Loucy (cell line): ENCODE results near the gene SNAPC3.

Source experiments
- H2AFZ ChIP-seq: fragments of 200-600 bp; sonication (generic); 2 replicates; pipeline ENCODE4 v1.6.0; 2016; ENCODE audit warnings: antibody characterized with exemption, mild to moderate bottlenecking, low read length, moderate library complexity
- H3F3A ChIP-seq: fragments of 200-600 bp; 2 replicates; pipeline ENCODE4 v1.6.0; 2016; ENCODE audit warnings: antibody characterized with exemption, low read depth, mild to moderate bottlenecking
- H3K27me3 ChIP-seq: fragments of 200-600 bp; sonication (generic); 2 replicates; pipeline ENCODE4 v1.6.1; 2014; ENCODE audit warnings: low read length, mild to moderate bottlenecking; ENCODE audit not compliant: insufficient read depth, poor library complexity, severe bottlenecking
- H3K36me3 ChIP-seq: fragments of 200-600 bp; sonication (generic); 2 replicates; pipeline ENCODE4 v1.6.1; 2016; ENCODE audit warnings: low read length; ENCODE audit not compliant: insufficient read depth
- H3K4me1 ChIP-seq: fragments of 200-600 bp; sonication (generic); 2 replicates; pipeline ENCODE4 v1.5.1; 2014; ENCODE audit warnings: low read length, mild to moderate bottlenecking; ENCODE audit not compliant: insufficient read depth, poor library complexity, severe bottlenecking
- H3K4me2 ChIP-seq: fragments of 200-600 bp; sonication (generic); 2 replicates; pipeline ENCODE4 v1.6.0; 2014; ENCODE audit warnings: antibody characterized with exemption, low read length, low read depth, mild to moderate bottlenecking; ENCODE audit not compliant: poor library complexity, severe bottlenecking
- H3K4me3 ChIP-seq: fragments of 200-600 bp; sonication (generic); 2 replicates; pipeline ENCODE4 v1.5.1; 2014; ENCODE audit warnings: low read length, mild to moderate bottlenecking, mixed read lengths; ENCODE audit not compliant: poor library complexity, severe bottlenecking
- H3K79me2 ChIP-seq: fragments of 200-600 bp; sonication (generic); 2 replicates; pipeline ENCODE4 v1.6.1; 2014; ENCODE audit warnings: low read length; ENCODE audit not compliant: insufficient read depth
- H3K9ac ChIP-seq: fragments of 200-600 bp; sonication (generic); 2 replicates; pipeline ENCODE4 v1.6.0; 2014; ENCODE audit warnings: mild to moderate bottlenecking, low read depth, low read length, moderate library complexity; ENCODE audit not compliant: poor library complexity, severe bottlenecking
- H3K9me2 ChIP-seq: fragments of 200-600 bp; sonication (generic); replicated peaks from 2 replicates; pipeline ENCODE4 v1.6.1; 2016; ENCODE audit warnings: low read depth, low read length, mixed read lengths
- H3K9me3 ChIP-seq: fragments of 200-600 bp; sonication (generic); 2 replicates; pipeline ENCODE4 v1.6.1; 2014; ENCODE audit warnings: mild to moderate bottlenecking, antibody characterized with exemption, low read length, low read depth; ENCODE audit not compliant: insufficient read depth
- H4K20me1 ChIP-seq: fragments of 200-600 bp; sonication (generic); 2 replicates; pipeline ENCODE4 v1.6.0; 2014; ENCODE audit warnings: antibody characterized with exemption, low read length, mild to moderate bottlenecking; ENCODE audit not compliant: insufficient read depth, poor library complexity, severe bottlenecking
- CTCF ChIP-seq: fragments of 200-600 bp; sonication (generic); conservative IDR thresholded peaks from 2 replicates; pipeline ENCODE4 v1.5.1; 2014; ENCODE audit warnings: mild to moderate bottlenecking, antibody characterized with exemption, low read length
- EZH2phosphoT487 ChIP-seq: fragments of 200-600 bp; IDR thresholded peaks from 2 replicates; pipeline ENCODE4 v1.6.1; 2018; ENCODE audit warnings: antibody characterized with exemption, mild to moderate bottlenecking, moderate library complexity, borderline replicate concordance

The SNAPC3 gene

GRCh38 chr9:15404171-15404570 lies 18.5 kb upstream of the SNAPC3 start:
- no peaks in the 10 kb centered on the region for H3K36me3 ChIP-seq
- no peak overlapping the region for H2AFZ ChIP-seq
- H3K9me2 ChIP-seq, result no peaks in the 10 kb centered on the region
- TF ChIP-seq CTCF, result no peak
- no peak for TF ChIP-seq EZH2phosphoT487
- H3K4me3 ChIP-seq, result no peak overlapping the region
- no peak overlapping the region for H3K4me2 ChIP-seq
- no peaks in the 10 kb centered on the region for H4K20me1 ChIP-seq
- H3K9ac ChIP-seq, result no peak overlapping the region
- no peaks in the 10 kb centered on the region for H3K27me3 ChIP-seq
- no peaks in the 10 kb centered on the region; the same call in 1 of the 2 replicates for H3K9me3 ChIP-seq
- H3K4me1 ChIP-seq, result no peaks in the 10 kb centered on the region
- H3K79me2 ChIP-seq, result no peaks in the 10 kb centered on the region
- H3F3A ChIP-seq, result no peaks in the 10 kb centered on the region

GRCh38 chr9:15416880-15417279 lies 5.8 kb upstream of the SNAPC3 start:
- no peaks in the 10 kb centered on the region for H3K36me3 ChIP-seq
- H3K9ac ChIP-seq, result no peak overlapping the region
- no peak overlapping the region for H2AFZ ChIP-seq

GRCh38 chr9:15417626-15418025 lies 5.0 kb upstream of the SNAPC3 start:
- peaks cover 14% of the 10 kb centered on the region for H3K4me1 ChIP-seq
- no peak overlapping the region for H3K4me3 ChIP-seq
- H3K9me3 ChIP-seq, result no peaks in the 10 kb centered on the region
- no peaks in the 10 kb centered on the region for H3F3A ChIP-seq
- H3K9me2 ChIP-seq, result no peaks in the 10 kb centered on the region
- no peak overlapping the region for H3K9ac ChIP-seq
- H3K79me2 ChIP-seq, result no peaks in the 10 kb centered on the region
- H4K20me1 ChIP-seq, result no peaks in the 10 kb centered on the region
- no peak overlapping the region for H2AFZ ChIP-seq
- TF ChIP-seq CTCF, result no peak
- no peak for TF ChIP-seq EZH2phosphoT487
- no peak overlapping the region for H3K4me2 ChIP-seq
- H3K36me3 ChIP-seq, result no peaks in the 10 kb centered on the region
- H3K27me3 ChIP-seq, result no peaks in the 10 kb centered on the region

More at GRCh38 chr9:15416880-15417279, 5.8 kb upstream of the SNAPC3 start:
- Histone ChIP-seq H3K27me3 (no peaks in the 10 kb centered on the region), H3F3A (no peaks in the 10 kb centered on the region), H3K4me2 (no peak overlapping the region), H3K4me3 (no peak overlapping the region), H4K20me1 (no peaks in the 10 kb centered on the region), H3K79me2 (no peaks in the 10 kb centered on the region), H3K9me2 (no peaks in the 10 kb centered on the region), H3K4me1 (peaks cover 9% of the 10 kb centered on the region), H3K9me3 (no peaks in the 10 kb centered on the region)
- TF ChIP-seq CTCF (peak; percentile 69), EZH2phosphoT487 (no peak)
